HG03378 (cell line): ENCODE measurements around the gene FGF21.
"Not testable (repeated sequence)": the region's sequence is repeated elsewhere in the genome, so short reads cannot be mapped to it uniquely, and the experiment has no call there.

ENCODE experiments used
- ATAC-seq: cut with Tn5 transposase; IDR thresholded peaks from one replicate; pipeline ENCODE4 v1.9.1; 2021; ENCODE audit warnings: mild to moderate bottlenecking, moderate library complexity; ENCODE audit not compliant: unreplicated experiment

FGF21 gene, protein sequence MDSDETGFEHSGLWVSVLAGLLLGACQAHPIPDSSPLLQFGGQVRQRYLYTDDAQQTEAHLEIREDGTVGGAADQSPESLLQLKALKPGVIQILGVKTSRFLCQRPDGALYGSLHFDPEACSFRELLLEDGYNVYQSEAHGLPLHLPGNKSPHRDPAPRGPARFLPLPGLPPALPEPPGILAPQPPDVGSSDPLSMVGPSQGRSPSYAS

DNA sequence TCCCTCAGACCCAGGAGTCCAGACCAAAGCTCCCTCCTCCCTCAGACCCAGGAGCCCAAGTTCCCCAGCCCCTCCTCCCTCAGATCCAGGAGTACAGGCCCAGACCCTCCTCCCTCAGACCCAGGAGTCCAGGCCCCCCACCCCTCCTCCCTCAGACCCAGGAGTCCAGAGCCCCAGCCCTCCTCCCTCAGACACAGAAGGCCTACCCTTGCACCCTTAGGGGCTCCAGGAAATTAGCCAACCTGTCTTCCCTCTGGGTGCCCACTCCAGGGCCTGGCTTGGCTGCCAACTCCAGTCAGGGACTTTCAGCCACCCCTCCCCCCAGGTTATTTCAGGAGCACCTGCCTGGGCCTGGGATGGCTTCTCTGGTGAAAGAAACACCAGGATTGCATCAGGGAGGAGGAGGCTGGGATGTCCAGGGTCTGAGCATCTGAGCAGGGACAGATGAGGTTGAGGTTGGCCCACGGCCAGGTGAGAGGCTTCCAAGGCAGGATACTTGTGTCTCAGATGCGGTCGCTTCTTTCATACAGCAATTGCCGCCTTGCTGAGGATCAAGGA, at the start of gene FGF21:
Gene FGF21, plus strand, starts transcription at position 441 of the 558 bp plus-strand sequence. CDS start 713 bp downstream, outside the sequence.
- ATAC-seq, result no peak

DNA sequence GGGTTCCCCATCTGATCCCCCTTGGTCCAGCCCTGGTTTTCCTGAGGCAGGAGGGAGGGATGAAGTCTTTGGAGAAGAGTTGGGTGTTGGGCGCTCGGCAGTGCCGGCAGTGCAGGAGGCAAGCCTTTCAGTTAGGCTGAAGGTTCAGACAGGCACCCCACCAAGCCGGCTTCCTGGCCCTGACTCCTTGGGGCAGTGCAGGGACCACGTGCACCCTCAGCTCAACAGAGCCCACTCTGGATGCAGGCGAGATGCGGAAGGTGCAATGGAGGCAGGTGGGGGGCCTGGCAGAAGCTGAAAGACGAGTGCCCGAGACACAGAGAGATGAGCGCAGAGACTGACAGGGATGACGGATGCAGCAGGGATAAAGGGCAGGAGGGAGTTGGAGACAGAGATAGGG, 46.9 kb upstream of the FGF21 start:
- ATAC-seq, result no peak

DNA sequence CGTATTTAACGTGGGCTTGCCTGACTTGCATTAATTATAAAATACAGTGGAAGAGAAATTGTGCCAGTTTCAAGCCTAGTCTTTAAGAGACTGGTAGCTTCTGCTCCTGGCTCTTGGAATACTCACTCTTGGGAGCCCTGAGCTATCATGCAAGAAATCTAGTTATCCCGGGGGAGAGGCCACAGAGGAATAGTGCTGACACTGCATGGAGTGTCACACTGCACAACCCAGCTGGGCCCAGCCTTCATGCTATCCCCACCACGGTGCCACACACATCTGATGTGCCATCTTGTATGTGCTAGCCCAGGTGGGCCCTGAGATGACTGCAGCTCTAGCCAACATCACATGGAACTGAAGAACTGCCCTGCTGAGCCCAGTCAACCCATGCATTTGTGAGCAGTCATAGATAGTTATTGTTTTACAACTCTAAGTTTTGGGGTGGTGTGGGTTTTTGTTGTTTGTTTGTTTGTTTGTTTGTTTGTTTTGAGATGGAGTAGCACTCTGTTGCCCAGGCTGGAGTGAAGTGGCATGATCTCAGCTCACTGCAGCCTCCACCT, 44.1 kb upstream of the FGF21 start:
- ATAC-seq, result no peak

DNA sequence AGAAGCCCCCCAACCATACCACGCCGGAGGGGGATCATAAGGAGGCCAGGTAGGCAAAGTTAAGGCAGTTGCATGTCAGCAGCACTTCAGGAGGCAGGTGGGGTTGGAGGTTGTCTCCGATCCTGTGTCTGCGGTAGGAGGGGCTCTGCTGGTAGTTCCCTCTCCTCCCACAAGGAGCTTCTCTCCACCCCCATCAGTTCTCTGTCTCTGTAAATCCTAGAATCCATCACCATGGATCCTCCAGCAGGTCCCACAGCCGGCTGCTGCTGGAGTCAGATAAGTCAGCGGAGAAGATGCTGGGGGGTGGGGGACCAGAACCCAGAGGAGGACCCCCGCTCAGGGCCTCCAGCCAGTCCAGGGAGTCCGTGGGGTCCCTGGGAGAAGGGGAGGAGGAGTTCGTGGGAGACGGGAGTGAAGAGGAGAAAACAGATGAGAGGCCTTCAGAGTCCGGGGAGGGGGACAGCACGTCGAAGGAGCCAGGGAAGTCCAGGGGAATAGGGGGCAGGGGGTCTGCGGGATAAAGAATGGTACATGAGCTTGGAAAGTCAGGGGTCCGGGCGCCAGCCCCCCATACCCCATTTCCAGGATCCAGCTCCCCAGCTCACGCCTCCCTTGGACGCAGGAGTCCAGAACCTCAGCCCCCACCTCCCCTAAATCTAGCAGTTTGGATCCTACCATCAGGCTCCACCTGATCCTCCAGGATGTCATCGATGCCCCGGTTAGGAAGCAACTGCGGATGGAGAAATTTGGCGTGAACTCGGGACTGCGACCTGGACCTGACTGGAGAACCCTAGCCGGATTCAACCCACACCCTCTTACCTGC, 42.1 kb upstream of the FGF21 start:
- no peak for ATAC-seq

DNA sequence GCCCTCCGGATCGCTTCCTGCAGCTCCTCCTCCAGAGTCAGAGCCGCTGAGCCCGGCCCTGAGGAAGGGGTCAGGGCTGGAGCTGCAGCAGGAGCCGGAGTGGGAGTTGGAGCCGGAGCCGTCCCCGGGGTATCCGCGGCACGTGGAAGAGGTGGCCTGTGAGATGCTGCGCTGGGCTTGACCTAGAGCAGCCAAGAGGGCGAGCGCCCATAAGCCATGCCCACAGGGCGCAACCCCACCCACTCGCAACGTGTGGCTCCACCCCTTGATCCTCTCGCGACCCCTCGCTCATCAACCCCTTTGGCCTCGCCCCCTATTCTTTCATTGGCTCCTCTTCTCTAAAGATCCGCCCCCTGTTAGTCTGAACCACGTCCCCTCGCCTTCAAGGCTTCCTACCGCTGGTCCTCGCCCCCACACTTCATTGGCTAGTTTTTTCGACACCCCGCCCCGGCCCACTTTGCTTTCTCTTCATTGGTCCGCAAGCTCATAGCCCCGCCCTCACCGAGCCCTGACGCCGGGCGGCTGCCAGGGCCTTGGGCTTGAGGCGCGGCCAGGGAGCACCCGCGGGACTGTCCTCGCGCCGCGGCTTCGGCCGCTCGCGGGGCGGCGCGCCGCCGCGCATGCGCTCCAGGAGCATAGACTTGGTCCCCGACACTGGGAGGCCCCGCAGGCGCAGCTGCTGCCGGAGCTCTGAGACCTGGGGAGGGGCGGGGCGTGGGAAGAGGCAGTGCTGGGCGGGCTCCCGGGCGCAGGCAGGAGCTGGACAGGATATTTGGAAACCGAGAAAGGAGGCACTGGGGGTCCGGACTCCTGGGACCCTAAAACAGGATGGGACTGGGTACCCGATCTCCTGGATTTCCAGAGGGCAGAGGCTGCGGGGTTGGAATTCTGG, 41.2 kb upstream of the FGF21 start:
- ATAC-seq, result peak; percentile 77

DNA sequence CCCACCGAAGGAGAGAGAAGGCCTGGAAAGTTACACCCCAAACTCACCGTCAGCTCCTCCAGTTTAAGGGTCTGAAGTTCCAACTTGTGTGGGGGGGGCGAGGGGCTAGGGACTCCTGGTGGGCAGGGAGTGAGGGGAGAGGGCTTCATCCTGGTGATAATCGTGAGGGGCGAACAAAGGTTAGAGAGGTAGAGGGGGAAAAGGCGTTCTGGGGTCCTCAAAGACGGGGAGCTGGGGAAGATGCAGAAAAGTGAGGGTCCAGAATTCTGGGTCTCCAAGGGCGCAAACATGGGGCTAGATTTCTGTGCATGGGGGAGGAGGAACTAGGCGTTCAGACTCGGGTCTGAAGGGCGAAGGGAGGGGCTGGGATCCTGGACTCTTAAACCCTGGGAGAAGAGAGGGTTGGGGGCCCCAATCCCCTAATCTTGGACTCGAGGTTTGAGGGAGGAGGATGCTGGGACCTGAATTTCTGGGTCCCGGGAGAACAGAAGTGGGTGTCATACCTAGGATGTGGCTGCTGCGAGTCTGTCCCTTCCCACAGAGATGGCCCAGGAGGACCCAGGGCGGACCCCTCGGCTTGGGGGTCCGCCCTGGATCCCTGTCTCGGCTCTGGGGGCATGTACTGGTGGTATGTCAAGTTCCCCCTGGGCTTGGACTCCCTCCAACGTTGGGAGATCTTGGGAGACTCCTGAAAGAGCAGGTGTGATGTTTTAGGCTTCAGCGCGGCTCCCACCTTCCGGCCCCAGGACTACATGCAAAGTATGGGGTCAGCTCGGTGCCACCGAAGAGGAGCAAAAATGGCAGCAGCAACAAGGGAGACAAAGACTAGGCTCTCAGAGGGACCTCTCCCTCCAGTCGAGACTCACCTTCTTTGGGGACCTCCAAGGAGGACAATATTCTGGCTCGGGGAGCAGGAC, 40.3 kb upstream of the FGF21 start:
- ATAC-seq, result no peak

DNA sequence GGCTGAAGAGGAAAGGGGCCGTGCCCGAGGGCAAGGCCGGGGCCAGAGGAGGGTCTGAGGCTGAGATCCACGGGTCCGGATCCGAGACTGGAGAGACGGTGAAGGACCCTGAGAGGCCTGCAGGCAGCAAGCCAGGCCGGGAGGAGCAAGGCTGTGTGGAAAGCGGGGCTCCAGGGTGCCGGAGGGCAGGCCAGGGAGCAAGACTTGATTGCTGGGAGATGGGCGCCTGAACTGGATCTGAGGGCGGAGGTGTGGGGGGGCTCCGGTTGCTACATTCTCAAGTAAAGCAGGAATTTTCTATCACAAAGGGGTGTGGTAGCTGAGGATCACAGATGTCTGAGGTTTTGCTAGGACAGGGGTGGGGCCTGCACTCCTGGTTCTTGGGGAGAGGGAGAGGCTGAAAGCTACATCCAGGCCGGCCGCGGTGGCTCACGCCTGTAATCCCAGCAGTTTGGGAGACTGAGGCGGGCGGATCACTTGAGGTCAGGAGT, 39.6 kb upstream of the FGF21 start:
- ATAC-seq, result no peak

DNA sequence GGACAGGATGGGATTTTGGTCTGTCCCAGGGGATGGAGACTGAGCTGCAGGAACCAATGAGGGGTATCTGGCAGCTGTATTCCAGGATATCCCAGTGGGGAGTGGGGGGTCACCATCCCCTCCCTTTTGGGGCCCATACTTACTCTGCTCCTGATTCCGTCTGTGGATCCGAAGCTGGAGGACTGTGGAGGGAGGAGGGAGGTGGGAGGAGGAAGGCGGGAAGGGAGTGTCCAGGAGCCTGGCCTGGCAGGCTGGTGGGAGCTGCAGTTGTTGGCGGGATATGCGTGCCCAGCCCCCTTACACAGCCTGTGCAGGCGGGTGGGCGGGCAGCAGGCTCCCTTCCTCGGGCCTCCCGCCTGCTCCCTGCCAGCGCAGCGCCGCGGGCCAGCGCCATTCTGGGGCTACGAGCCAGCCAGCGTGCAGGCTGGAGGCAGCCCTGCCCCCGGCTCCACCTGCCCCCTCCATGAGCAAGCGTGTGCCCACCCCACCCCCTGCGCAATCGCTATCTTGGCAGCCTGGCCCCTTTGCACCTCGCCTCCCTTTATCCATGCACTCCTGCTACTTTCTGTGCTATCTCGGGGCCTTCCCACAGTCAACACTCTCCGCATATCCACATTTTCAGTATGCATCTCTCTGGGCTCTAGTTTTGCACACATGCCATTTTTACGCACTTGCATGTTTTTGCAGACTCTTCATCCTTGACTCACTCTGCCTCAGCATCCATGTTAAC, 38.6 kb upstream of the FGF21 start:
- no peak for ATAC-seq

DNA sequence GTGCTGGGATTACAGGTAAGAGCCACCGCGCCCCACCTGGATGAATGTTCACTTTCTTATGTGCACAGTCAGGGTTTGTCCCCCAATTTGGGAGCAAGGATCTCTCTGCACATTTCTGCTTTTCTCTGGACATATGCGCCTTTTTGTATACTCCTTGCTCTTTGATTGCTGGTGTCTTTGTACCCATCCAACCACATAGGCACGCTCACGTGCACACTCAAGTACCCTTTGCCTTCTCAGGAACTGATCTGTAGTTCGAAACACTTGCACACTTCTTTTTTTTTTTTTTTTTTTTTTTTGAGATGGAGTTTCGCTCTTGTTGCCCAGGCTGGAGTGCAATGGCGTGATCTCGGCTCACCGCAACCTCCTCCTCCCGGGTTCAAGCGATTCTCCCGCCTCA, 37.2 kb upstream of the FGF21 start:
- ATAC-seq, result not testable (repeated sequence)

DNA sequence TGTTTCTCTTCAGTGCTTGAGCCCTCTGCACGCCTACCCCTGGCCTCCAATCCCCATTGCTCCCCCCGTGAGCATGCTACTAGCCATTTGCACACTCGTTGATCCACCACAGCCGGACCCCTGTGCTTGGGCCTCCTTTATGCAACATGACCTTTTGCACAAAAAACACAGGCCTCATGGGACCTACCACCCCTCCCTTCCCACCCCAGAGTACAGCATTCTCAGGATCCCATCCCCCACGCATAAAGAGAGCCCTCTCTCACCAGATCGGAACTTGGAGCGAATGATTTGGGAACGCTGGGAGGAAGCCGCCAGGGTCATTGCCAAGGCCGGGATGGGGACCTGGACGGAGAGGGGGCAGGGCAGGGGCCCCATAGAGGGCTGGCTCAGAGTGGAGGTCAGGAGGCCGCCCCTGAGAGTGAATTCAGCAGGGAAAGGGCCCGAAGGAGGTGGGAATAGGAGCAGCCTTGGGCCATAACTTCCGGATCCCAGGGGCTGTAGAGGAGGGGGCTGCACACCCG, 36.6 kb upstream of the FGF21 start:
- no peak for ATAC-seq

DNA sequence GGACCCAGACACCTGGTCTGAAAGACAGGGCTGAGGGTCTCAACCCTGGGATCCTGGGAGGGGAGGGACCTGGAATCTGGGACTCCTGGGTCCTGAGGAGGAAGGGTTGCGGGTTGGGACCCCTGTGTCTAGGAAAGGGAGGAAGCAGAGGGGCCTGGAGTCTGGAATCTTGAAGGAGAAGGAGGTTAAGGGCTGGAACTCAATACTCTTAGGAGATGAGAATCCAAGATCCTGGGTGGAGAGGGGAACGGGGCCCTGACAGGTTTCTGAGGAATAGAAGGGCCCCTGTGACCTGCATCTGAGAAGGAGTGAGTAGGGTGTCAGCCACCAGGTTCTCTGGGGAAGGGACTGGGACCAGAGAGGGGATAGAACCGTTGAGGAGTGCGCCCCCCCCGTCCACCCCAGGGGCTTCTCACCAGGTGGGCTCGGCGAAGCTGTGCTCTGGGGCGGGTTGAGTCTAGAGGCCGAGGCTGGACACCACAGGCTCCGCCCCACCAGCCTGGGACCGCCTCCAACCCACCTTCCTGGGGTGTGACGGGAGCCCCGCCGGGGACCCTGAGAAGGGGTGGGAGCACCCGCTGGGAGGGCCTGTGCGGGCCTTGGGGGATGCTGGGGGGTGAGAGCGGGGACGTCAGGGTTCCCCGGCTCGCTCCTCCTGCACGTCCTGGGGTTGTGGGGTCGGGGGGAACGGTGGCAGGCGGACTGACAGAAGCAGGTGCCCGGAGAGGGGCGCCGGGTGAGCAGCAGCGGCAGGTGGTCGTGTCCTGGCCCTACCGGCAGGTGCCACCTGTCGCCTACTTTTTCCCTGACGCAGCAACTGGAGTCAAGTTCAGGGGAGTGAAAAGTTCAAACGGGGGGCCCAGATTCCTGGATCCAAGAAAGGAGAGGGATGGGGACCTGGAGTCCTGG, 35.8 kb upstream of the FGF21 start, which contains the start of gene MAMSTR:
Gene MAMSTR, minus strand, starts transcription at position 463 of the 909 bp plus-strand sequence. CDS start 694 bp downstream, outside the sequence.
- ATAC-seq, result no peak

DNA sequence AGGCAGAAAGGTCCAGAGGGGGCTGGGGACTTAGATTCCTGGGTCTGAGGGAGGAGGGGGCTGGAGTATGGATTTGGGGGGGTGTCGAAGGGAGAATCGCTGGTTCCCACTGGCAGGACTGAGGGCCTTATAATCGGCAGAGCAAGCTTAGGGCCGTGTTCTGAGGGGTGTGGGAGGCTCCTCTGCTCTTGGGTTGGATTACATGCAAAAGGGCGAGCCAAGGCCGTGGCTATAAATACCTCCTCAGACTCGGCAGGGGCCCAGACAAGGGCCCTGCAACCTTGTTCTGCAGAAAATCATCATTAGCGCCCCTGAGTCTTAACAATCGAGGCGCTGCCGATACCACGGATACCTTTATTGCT, 35.1 kb upstream of the FGF21 start:
- ATAC-seq, result no peak

DNA sequence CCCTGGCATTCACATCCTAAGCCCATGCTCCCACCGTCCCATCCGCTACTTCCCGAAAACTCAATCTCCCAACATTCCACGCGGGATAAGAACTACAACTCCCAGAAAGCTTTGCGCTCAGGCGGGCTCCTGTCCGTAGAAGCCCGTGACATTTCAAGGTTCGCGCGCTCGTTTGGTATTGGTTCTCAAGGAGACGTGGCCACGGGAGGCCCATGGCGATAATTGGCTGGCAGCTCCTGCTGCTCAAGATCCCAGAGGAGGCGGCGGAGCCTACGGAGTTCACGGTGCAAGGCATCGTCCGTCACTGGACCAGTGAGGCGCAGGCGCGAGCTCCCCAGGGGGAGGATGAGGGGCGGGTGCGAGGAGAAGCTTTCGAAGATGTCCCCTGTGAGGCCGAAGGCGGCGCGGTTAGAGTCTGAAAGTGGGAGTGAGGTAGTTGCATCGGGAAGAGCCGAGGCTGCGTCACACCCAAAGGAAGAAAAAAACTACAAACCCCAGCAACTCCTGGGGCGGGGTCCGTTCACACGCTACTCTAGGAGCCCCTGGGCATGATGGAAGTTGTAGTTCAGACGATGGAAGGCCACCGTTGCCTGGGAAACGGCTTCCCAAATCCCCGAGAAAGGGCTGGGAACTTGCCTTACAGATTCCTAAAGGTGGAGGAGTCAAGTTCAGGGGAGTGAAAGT, 34.6 kb upstream of the FGF21 start:
- peak; percentile 79 for ATAC-seq

DNA sequence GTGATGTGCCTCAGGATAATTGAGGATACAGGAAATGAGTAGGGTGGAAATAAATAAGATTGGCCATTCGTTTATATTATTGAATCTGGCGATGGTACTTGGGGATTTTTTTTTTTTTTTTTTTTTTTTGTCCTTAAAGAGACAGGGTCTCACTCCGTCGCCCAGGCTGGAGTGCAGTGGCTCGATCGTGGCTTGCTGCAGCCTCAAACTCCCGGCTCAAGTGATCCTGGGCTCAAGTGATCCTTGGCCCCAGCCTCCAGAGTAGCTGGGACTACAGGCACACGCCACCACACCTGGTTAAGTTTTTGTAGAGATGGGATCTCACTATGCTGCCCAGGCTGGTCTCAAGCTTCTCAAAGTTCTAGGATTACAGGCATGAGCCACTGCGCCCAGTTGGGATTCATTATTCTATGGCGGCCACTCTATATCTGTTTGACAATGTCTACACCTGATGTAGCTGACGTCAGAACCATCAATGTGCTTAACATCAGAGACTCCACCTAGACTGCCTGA, 33.1 kb upstream of the FGF21 start:
- ATAC-seq, result no peak

DNA sequence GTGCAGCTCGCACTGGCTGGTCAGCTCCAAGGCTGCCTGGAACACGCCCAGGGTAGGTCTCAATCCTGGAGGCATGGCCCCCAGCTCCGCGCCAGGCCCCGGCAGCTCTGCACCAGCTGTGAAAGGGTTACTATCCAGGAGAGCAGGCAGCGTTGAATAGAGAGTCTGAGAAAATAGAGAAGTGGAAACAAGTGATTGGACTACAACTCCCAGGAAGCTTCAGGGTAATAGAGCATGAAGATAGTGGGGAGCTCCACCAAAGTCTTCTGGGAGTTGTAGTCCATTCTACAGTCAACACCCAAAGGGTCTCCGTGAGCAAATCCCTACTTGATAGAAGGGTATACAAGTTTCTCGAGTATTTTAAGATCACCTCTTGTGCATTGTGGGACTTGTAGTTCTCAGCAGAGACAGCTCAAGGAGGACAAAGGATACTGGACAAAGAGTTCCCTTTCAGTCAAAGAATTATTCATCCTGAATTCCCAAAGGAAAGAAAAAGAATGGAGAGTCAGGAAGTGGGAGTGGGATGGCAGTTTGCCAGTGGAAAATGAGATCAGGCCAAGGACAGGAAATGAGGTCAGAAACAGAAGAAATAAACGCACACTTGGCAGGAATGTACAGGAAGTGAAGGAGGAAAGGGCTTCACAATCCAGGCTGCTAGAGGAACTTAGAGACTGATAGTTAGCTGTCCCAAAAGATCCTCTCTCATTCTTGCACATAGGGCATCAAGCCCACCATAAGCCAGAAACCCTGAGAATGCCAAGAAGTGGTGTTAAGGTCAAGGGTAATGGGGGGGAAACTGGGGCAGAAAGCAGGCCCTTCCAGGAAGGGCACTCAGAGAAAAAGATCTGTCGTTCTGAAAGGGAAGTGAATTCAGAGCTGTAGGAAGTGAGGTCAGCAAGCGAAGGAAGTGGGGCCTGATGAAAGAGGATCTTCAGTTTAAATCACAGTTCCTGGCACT, 30.2 kb upstream of the FGF21 start:
- no peak for ATAC-seq

DNA sequence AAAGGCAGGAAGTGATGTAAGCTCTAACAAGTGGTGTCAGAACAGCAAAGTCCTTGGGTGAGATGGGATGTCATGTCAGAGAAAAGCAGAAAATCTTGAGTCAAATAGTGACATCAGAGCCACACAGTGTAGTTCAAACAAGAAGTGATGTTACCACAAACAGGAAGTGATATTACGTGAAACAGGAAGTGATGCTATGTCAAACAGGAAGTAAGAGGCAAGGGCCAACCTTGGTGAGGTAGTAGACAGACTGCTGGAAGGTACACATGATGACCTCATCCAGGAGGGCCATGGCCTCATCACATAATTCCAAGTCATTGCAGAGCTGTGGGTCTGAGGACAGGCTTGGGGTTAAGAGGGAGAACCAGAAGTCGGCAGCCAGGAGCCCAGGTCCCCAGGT, 28.8 kb upstream of the FGF21 start:
- ATAC-seq, result no peak
